ENCODE results near the gene TEAD1. TPM values are rescaled to one million over a fixed set of nuclear protein-coding genes. Genes with fewer than 3 reads are reported as not detected.

The TEAD1 gene
- total RNA-seq, 1 donor, result under 0.01 TPM

GRCh38 chr11:12784987-12785386, 110.8 kb downstream of the TEAD1 start:
- no peak for DNase-seq (ENCODE audit: low read depth in 2 of 3, low spot score in 2 of 3)

- no peak for DNase-seq (ENCODE audit: low read depth in 2 of 3, low spot score in 2 of 3)
Observed at GRCh38 chr11:12785901-12786300, 111.7 kb downstream of the TEAD1 start.

GRCh38 chr11:12786450-12786849, 112.2 kb downstream of the TEAD1 start:
- DNase-seq (ENCODE audit: low read depth in 2 of 3, low spot score in 2 of 3), result no peak

GRCh38 chr11:12786891-12787290, 112.7 kb downstream of the TEAD1 start:
- DNase-seq (ENCODE audit: low read depth in 2 of 3, low spot score in 2 of 3), result no peak

GRCh38 chr11:12787847-12788246, 113.6 kb downstream of the TEAD1 start:
- DNase-seq (ENCODE audit: low read depth in 2 of 3, low spot score in 2 of 3), result no peak

DNA sequence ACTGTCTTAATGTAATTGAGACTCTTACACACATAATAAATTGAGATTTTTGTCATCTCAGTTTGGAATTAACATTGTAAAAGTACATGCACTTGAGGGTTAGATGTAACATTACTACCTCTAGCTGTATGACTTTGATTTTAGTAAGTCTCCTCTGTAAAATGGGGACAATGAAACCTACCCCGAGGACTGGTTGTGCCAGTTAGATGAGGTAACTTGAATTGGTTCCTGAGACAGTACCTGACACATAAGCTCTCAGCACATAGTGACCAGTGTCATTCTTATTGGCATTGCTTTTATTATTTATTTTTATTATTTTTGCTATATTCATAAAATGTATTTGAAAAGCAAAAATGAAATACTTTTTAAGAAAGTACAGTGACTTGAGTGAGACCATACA, 114.8 kb downstream of the TEAD1 start:
- no peak for DNase-seq (ENCODE audit: low read depth in 2 of 3, low spot score in 2 of 3)

DNA sequence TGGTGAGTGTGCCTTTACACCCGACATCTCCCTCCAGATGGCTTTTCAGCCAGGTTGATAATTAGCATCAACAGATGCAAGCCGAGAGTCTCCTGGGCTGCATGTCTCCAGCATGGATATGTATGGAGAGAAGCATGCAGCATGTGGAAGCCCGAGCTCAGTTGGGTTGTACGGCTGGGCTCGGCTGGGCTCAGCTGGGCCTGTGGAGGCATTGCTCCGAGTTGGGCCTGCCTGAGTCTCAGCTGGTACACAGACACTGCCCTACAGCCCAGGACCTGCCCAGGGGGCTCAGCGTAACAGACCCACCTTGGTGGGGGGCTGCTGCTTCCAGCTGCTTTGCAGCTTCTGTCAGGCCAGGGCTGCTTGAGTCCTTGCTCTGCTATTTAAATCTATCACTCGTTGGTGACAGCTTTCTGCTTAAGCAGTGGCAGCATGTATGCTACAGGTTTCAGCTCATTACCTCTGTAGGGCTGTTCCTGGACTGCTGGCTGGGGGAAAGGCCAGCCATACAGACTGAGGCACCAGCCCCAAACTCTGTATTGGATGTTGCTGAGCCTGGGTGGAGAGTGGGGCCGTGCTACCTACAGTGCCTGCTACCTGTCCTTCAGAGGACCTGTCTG, 115.5 kb downstream of the TEAD1 start:
- DNase-seq (ENCODE audit: low read depth in 2 of 3, low spot score in 2 of 3), result no peak

- DNase-seq (ENCODE audit: low read depth in 2 of 3, low spot score in 2 of 3), result no peak
Observed at GRCh38 chr11:12790861-12791616, 116.8 kb downstream of the TEAD1 start.

DNA sequence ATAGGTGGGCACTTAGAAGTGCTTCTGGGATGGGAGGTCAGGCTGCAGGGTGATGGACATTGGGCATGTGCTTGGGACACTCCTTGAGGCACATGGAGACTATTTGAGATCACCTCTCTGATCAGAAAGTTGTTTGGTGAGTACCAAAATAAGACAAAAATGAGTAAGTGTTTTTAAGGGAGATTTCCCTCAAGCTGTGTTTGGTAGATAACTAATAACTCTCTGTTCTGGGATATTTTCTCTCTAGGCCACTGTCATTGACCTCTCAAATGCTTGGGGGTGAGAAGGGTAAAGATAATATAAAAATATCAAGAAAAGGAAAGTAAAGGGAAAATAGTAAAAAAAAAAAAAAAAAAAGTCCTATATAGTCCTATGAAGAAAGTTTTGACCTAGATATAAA, 117.8 kb downstream of the TEAD1 start:
- no peak for DNase-seq (ENCODE audit: low read depth in 2 of 3, low spot score in 2 of 3)

- DNase-seq (ENCODE audit: low read depth in 2 of 3, low spot score in 2 of 3), result no peak
Observed at GRCh38 chr11:12792590-12792989, 118.4 kb downstream of the TEAD1 start.

GRCh38 chr11:12793065-12793464, 118.8 kb downstream of the TEAD1 start:
- no peak for DNase-seq (ENCODE audit: low read depth in 2 of 3, low spot score in 2 of 3)

- DNase-seq (ENCODE audit: low read depth in 2 of 3, low spot score in 2 of 3), result no peak
Observed at GRCh38 chr11:12793506-12793905, 119.3 kb downstream of the TEAD1 start.

DNA sequence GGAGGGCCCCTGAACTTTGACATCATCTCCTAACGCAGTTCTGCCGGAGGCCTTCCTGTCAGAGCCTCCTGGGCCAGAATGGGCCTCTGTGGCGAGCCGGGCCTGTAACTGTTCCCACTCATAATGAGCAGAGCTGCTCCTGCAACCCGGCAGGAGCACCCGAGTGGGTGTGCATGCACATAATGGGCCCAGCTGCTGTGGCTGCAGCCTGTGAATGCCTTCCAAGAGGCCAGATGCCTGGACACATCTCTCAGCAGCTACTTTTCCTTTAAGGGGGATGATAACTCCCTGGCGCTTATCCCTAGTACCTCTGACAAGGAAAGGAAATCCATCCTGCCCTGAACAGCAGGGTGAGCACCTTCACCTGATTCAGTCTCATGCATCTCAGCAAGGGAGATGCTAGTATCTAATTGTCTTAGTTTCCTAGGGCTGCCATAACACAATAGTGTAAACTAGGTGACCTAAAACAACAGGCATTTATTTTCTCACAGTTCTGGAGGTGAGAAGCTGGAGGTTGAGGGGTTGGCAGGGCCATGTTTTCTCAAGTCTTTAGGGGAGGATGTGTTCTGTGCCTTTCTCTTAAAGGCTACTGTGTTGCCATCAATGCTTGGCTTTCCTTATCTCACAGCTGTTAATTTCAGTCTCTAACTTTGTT, 120.5 kb downstream of the TEAD1 start:
- no peak for DNase-seq (ENCODE audit: low read depth in 2 of 3, low spot score in 2 of 3)

GRCh38 chr11:12797996-12798395, 123.8 kb downstream of the TEAD1 start:
- no peak for DNase-seq (ENCODE audit: low read depth in 2 of 3, low spot score in 2 of 3)

DNA sequence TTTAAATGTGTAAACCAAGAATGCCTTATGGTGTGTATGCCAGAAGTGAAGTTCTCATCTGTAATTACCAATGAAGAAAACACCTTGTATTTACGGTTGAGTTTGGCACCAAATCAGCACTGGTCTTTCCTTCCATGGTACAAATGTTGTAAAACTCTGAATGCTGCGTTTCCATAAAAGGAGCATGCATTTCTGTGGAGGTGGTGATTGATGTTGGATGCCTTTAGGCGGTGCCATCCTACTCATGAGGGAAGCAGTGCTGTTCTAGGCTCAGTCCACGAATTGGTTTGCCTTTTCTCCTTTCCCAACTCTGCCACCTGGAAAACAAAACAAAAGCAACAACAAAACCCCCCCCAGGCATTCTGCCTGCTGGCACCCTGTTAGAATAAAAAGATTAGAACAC, 124.4 kb downstream of the TEAD1 start:
- no peak for DNase-seq (ENCODE audit: low read depth in 2 of 3, low spot score in 2 of 3)

DNA sequence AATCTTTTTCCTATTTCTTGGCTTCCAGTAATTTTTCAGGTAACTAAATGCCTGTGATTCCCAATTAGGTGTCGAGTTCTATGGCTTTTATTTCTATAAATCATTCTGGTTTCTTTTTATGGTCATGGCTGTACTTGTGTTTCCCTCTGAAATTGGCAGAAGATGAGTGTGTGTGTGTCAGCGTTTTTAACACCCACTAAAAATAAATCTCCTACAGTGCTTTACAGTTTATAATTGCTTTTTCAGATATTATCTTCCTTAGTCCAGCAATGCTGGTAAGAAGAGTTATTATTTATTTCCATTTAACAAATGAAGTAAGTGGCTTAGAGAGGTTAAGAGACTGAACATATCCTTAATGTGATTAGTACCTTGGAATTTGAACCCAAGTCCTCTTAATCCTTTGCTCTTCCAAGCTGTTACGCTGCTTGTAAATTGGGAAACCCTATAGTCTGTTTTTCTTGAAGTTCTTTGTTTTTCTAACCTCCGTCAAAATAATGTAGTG, 125.2 kb downstream of the TEAD1 start:
- DNase-seq (ENCODE audit: low read depth in 2 of 3, low spot score in 2 of 3), result no peak

- no peak for DNase-seq (ENCODE audit: low read depth in 2 of 3, low spot score in 2 of 3)
Observed at GRCh38 chr11:12800032-12800671, 125.9 kb downstream of the TEAD1 start.

GRCh38 chr11:12800871-12801270, 126.7 kb downstream of the TEAD1 start:
- no peak for DNase-seq (ENCODE audit: low read depth in 2 of 3, low spot score in 2 of 3)

DNA sequence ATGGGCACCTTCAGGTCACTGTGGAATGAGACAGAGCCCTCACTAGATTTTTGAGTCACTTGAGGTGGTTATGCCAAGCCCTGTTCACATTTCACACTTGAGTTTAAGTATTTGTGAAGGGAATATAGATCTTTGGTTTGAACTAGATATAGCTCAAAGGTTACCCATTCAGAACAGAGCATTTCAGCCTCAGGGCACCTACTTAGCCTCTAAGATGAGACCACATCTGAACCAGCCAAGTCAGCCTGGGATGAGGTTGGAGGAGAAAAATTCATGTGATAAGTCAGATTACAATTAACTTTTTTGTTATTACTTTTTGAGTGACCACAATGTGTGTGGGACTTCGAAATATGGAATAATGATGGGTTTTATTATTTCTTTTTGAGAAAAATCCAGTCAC, 127.8 kb downstream of the TEAD1 start:
- DNase-seq (ENCODE audit: low read depth in 2 of 3, low spot score in 2 of 3), result no peak

DNA sequence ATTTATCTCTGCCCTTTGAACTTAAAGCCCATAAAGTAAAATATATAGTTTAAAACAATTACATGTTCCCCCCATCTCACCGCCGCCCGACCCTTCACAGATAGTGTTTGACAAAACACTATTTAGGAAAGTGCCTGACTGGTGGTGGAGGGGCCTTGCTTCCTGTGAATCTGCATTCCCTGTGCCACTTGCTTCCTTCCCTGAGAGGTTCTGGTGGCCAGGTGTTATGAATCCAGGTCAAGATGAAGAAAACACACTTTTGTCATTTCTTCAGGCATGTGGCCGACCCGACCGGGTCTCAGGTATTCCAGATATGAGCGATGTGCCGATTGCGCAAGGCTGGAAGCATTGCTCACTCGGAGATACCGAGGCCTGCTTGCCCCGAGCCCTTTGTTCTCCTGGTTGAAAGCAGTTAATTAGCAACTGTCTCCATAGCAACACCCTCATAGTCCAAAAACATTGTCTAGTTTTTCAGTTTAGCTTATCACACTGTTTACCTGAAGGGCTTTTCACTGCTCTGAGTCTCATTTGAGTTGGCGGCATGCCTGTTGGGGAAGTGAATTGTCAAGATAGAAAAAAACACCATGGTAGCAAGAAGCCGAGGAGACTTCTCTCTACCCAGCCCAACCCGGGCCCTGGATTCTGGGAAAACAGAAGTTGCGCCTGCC, 128.3 kb downstream of the TEAD1 start:
- no peak for DNase-seq (ENCODE audit: low read depth in 2 of 3, low spot score in 2 of 3)
